Measurements from ENCODE around the gene FTCD.

DNA sequence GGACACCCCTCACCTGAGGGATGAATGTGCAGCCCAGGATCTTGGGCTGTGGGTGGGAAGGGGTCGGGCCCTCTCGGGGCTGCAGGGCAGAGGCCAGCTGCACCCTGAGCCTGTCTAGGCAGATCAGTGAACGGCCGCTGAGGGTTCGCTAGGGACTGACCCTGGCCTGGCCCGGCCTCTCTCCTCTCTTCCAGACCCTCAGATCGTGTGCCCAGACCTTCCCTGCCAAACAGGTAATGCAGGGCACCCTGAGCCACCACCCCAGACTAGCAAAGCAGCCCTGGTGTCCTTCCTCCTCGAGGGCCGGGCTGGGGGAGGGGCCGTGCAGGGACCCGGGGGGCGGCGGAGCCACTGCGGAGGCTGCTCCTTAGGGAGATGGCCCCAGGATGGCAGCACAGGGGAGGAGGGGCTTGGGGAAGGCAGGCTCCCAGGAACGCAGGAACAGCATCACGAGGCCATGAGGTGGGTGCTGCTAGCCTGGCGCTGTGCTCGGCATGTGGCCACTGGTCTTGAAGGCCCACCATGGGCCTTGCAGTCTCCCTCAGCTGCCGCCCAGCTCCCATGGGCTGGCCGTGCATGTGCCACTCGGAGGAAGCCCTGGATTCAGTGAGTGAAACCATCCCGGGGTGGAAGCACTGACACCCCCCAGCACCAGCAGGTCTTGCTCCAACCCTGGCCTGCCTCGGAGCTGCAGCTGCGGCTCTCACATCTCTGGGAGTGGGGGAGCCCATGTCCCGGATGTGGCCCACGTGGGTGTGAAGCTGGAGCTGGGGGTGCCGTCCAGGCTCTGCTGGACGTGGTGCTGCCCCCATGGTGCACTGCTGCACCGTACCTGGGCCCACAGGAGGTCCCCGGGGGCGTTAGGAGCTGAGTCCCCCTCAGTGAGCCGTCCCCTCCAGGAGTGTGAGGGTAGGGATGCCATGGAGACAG is 28.8 kb downstream of the FTCD start:
- TF ChIP-seq EZH2 (IDR thresholded peaks at IDR 0.05; ENCODE audit: low read depth, low read length, severe bottlenecking) (no peak), POLR2A (IDR thresholded peaks at IDR 0.05; ENCODE audit: control extremely low read depth in 1 of 2, low read depth in 2 of 2, low read length in 2 of 2) (no peak), SUZ12 (IDR thresholded peaks at IDR 0.05; ENCODE audit: low read length) (no peak), GABPA (IDR thresholded peaks at IDR 0.05; ENCODE audit: borderline replicate concordance, insufficient read depth, low read length) (no peak), NANOG (IDR thresholded peaks at IDR 0.05; ENCODE audit: insufficient read depth, low read depth, low read length, poor library complexity, severe bottlenecking) (no peak), JUND (IDR thresholded peaks at IDR 0.05; ENCODE audit: low read length) (no peak), TAF1 (IDR thresholded peaks at IDR 0.05; ENCODE audit: low read depth, low read length) (no peak)
- TF ChIP-seq, protein P1, sequence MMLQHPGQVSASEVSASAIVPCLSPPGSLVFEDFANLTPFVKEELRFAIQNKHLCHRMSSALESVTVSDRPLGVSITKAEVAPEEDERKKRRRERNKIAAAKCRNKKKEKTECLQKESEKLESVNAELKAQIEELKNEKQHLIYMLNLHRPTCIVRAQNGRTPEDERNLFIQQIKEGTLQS (IDR thresholded peaks at IDR 0.05; ENCODE audit: insufficient read depth, low read depth, low read length): no peak
- TF ChIP-seq, protein P2, sequence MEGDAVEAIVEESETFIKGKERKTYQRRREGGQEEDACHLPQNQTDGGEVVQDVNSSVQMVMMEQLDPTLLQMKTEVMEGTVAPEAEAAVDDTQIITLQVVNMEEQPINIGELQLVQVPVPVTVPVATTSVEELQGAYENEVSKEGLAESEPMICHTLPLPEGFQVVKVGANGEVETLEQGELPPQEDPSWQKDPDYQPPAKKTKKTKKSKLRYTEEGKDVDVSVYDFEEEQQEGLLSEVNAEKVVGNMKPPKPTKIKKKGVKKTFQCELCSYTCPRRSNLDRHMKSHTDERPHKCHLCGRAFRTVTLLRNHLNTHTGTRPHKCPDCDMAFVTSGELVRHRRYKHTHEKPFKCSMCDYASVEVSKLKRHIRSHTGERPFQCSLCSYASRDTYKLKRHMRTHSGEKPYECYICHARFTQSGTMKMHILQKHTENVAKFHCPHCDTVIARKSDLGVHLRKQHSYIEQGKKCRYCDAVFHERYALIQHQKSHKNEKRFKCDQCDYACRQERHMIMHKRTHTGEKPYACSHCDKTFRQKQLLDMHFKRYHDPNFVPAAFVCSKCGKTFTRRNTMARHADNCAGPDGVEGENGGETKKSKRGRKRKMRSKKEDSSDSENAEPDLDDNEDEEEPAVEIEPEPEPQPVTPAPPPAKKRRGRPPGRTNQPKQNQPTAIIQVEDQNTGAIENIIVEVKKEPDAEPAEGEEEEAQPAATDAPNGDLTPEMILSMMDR (IDR thresholded peaks at IDR 0.05; ENCODE audit: control extremely low read depth in 1 of 3, insufficient read depth in 1 of 3, low read depth in 1 of 3, low read length in 3 of 3): no peak
- TF ChIP-seq, protein P3, sequence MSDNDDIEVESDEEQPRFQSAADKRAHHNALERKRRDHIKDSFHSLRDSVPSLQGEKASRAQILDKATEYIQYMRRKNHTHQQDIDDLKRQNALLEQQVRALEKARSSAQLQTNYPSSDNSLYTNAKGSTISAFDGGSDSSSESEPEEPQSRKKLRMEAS (IDR thresholded peaks at IDR 0.05): no peak

Measured in H1 (cell line).